ENCODE data around the gene CFC1. TPM values are rescaled to one million over a fixed set of nuclear protein-coding genes. Genes with fewer than 3 reads are reported as not detected.
"Not testable (repeated sequence)": the region's sequence is repeated elsewhere in the genome, so short reads cannot be mapped to it uniquely, and the experiment has no call there.

CFC1 gene
- polyA plus RNA-seq (ENCODE audit: low read depth in 6 of 6), result not detected

DNA sequence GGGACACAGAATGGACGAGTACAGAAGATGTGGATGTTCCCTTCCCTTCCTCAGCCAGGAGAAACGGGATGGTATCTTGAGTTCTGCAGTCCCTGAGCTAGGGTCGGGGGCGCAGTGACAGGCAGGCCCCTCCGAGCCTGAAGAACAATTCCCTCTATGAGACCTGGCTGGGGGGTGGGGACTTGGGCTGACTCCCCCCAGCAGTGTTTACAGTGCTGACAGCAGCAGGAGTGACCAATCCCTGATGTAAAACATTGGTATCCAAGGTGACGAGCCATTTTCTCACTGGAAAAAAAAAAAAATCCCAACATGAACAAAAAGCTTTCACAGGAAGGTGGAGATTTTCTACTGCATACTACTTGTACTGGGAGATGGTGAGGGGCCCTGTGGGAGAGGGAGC lies at the start of gene CFC1:
Gene CFC1, minus strand, starts transcription at position 183 of the 400 bp plus-strand sequence. CDS start 288 bp downstream, outside the sequence.
- not testable (repeated sequence) for ATAC-seq (ENCODE audit: low read depth in 2 of 2); H3K9me3 Mint-ChIP-seq; H3K27ac Mint-ChIP-seq; H3K4me1 Mint-ChIP-seq; H3K4me3 Mint-ChIP-seq; H3K36me3 Mint-ChIP-seq; H3K27me3 Mint-ChIP-seq; DNase-seq

DNA sequence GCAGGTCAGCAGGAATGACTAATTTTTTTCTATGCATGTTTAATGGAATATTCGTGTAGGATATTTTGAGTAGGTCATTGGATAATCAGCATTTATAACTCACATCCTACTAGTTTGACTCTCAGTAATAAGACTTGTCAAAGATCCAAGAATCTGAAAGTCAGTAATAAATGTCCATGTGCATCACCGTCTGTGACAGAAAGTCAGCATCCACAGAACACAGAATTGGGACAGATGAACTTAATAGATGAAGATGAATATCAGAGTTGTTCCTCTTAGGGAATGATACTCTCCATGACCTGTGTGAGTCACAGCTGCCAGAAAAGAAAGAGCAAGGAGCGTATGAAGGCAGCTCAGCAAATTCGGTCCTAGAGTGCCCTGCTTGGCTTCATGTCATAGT lies 42.3 kb upstream of the CFC1 start:
- not testable (repeated sequence) for H3K27me3 Mint-ChIP-seq; H3K9me3 Mint-ChIP-seq; H3K27ac Mint-ChIP-seq; H3K4me1 Mint-ChIP-seq; DNase-seq; ATAC-seq (ENCODE audit: low read depth in 2 of 2); H3K36me3 Mint-ChIP-seq; H3K4me3 Mint-ChIP-seq

DNA sequence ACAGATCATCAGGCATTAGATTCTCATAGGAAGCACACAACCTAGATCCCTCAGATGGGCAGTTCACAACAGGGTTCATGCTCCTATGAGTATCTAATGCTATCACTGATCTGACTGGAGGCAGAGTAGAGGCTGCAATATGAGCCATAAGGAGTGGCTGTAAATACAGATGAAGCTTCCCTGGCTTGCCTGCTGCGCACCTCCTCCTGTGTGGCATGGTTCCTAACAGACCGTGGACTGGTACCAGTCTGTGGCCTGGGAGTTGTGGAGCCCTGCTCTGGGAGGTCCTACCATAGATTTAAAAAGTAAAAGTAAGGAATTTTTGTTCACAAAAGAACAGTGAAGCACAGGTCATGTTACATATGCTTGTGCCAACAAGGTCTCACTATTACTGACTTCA lies 39.6 kb upstream of the CFC1 start:
- H3K4me1 Mint-ChIP-seq; H3K36me3 Mint-ChIP-seq; DNase-seq; H3K27ac Mint-ChIP-seq; H3K4me3 Mint-ChIP-seq; H3K9me3 Mint-ChIP-seq; ATAC-seq (ENCODE audit: low read depth in 2 of 2); H3K27me3 Mint-ChIP-seq: not testable (repeated sequence)

DNA sequence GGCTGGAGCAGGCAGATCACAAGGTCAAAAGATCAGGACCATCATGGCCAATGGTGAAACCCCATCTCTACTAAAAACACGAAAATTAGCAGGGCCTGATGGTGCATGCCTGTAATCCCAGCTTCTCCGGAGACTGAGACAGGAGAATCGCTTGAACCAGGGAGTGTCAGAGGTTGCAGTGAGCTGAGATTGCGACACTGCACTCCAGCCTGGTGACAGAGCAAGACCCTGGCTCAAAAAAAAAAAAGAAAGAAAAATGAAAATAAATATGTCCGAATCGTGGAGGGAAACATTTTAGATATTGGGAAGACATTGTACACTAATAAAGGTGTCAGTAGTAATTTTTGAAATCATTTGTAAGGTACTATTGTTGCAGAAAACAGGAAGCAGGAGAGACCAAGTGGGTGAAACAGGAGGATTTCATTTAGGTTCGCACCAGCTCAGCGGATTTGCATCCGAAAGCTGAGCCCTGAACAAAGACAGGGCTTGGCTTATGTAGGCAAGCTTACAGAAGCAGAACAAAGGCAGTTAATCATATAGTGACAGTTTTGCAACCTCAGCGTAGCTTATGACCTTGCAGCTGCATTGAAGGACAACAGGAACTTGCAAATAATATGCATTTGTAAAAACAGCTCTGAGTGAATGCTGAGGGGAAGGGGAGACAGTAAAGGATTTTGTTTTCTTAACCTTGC lies 29.6 kb upstream of the CFC1 start:
- not testable (repeated sequence) for H3K36me3 Mint-ChIP-seq; H3K4me1 Mint-ChIP-seq; H3K27me3 Mint-ChIP-seq; H3K4me3 Mint-ChIP-seq; ATAC-seq (ENCODE audit: low read depth in 2 of 2); H3K27ac Mint-ChIP-seq; H3K9me3 Mint-ChIP-seq; DNase-seq

DNA sequence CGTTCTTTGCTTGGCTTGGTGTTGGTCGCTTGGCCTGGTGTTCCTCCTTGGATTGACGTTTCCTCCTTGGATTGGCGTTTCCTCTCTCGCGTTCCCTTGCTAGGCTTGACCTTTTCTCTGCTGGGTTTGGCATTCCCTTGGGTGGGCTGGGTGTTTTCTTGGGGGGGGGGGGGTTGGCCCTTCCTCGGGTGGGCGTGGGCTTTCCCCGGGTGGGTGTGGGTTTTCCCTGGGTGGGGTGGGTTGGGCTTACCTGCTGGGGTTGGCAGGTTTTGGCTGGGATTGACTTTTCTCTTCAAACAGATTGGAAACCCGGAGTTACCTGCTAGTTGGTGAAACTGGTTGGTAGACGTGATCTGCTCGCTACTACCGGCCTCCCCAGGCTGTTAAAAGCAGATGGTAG lies 11.8 kb upstream of the CFC1 start, which contains the start of gene POTEJ:
Gene POTEJ, plus strand, starts transcription at position 301 of the 400 bp plus-strand sequence. Its CDS starts 93 bp downstream, at position 394.
- H3K27me3 Mint-ChIP-seq; ATAC-seq (ENCODE audit: low read depth in 2 of 2); H3K4me3 Mint-ChIP-seq; H3K27ac Mint-ChIP-seq; H3K9me3 Mint-ChIP-seq; H3K36me3 Mint-ChIP-seq; DNase-seq; H3K4me1 Mint-ChIP-seq: not testable (repeated sequence)

DNA sequence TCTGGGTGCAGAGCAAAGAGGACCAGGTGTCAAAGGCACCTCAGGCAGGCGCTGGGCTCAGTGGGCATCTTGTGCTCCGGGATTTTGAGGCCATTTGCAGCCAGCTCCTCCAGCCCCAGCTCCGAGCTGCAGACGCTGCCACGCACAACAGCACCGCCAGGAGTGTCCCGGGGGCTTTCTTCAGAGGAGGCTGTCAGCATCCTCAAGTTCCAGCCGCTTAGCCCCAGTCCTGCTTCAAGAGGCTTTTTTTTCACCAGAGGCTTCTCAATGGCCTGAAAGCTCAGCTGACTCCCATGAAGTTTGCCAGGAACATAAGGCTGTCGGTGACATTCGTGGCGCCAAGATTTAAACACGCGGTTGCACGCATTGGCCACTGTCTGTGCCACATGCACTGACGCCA lies 11.1 kb upstream of the CFC1 start:
- not testable (repeated sequence) for H3K27ac Mint-ChIP-seq; H3K27me3 Mint-ChIP-seq; H3K4me1 Mint-ChIP-seq; H3K4me3 Mint-ChIP-seq; H3K9me3 Mint-ChIP-seq; H3K36me3 Mint-ChIP-seq; DNase-seq; ATAC-seq (ENCODE audit: low read depth in 2 of 2)

DNA sequence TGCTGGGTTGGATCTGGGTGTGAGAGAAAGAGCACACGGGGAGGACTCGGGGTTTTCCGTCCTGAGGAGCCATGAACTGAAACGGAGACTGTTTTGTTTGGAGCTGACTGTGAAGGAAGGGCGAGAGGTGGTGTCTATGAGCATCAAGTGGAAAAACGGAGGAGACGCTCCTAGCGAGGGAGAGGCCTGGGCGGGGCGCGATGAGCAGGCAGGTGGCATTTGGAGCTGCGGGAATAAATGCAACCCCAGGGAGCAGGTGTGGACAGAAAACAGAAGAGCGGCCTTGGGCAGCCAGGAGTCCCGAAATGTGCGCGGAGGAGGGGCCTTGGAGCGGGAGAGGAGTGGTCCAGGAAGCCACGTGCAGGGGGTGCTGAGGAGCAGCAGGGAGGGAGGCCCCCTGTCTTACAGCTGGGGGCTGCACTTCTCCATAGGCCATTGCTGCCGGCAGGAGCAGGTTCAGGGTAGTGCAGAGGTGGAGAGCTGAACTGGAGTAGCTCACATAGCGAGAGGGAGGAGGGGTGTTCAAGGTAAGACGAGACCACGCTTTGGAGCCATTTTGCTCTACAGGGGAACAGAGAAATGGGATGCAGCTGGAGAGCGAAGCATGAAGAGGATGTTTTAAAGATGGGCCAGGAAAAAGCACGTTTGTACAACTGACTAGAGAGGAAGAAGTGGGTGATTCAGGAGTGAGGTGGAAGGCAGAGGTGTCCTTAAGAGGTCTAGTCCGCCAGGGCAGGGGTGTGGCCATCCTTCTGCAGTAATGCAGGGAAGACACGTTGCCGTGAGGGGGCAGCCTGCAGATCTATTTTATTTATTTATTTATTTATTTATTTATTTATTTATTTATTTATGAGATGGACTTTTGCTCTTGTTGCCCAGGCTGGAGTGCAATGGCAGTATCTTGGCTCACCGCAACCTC lies 9.9 kb upstream of the CFC1 start:
- not testable (repeated sequence) for H3K27me3 Mint-ChIP-seq; H3K4me3 Mint-ChIP-seq; H3K4me1 Mint-ChIP-seq; ATAC-seq (ENCODE audit: low read depth in 2 of 2); H3K36me3 Mint-ChIP-seq; H3K27ac Mint-ChIP-seq; DNase-seq; H3K9me3 Mint-ChIP-seq

DNA sequence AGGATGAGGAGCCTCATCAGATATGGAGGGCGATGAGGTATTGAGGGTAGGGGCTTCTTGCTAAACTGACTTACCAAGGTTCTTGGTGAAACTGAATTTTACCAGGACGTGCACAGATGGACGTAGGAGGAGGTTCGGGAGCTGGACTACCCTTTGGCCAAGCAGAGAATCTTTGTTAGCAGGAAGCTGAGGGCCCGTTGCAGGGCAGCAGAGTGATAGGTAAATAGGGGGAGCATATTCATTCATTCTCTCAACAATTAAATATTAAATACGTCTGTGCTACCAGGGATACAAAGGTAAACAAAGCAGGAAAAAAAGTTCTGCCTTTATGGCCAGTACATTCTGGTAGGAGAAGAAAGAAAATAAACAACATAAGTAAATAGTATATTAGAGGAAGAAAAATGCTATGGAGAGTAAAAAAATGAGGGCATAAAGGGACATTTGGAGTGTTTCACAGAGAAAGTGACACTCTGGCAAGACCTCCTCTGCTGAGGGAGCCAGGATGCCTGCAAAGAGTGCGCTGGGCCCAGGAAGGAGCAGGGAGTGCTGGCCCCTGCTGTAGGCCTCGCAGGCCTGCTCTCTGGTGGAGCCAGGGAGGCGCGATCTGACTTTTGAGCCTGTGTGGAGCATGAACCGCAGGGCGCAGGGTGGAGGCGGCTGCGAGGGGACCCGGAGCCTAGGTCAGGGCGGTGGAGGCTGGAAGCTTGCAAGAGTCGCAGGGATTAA lies 9.1 kb upstream of the CFC1 start:
- DNase-seq; H3K27me3 Mint-ChIP-seq; ATAC-seq (ENCODE audit: low read depth in 2 of 2); H3K9me3 Mint-ChIP-seq; H3K4me1 Mint-ChIP-seq; H3K27ac Mint-ChIP-seq; H3K36me3 Mint-ChIP-seq; H3K4me3 Mint-ChIP-seq: not testable (repeated sequence)

DNA sequence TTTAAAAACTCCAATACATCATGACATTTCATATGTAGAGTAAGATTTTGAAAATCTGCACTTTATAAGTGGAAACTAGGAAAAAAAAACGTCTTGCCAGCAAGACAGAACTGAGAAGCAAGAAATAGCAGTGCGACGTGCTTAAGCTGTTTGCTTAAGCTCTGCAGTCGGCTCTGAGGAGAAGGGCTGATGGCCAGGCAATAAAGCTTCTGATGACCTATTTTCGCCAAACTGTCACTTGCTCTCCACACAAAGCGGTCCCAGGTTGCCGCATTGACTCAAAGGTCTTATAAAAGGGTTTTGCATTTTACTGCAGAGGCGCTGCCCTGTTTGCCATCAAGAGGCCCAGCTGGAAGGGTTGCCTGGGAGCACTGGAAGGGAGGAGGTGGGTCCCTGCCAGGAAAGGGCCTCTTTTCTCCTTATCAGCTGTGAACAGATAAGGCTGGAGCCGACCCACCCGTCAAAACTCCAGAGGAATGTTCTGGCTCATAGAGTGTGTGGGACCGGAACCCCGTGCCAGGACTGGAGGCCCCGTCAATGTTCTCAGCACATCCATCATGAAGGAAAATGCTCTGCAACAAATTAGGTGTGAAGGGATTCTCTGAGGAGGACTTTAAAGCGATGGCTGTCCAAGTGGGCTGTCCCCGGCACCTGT lies 2.4 kb upstream of the CFC1 start:
- not testable (repeated sequence) for H3K4me3 Mint-ChIP-seq; DNase-seq; ATAC-seq (ENCODE audit: low read depth in 2 of 2); H3K9me3 Mint-ChIP-seq; H3K4me1 Mint-ChIP-seq; H3K27me3 Mint-ChIP-seq; H3K27ac Mint-ChIP-seq; H3K36me3 Mint-ChIP-seq

DNA sequence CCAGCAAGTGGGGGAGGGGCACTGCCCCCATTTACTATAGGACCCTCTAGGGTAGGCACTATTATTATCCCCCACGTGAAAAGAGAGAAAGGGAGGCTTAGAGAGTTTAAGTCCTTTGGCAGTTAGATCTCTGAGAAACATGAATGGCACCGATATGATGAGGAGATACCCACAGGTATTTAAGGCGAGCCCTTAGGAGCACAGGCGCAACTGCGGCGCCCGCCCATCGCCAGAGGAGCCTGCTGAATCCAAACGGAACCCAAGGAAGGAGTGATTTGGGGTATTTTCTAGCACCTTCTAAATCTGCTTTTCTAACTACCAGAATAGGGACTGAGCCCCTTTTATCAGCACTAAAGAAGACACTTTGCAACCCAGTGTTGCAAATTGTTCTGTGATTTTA lies 551 bp upstream of the CFC1 start:
- H3K36me3 Mint-ChIP-seq; H3K4me1 Mint-ChIP-seq; H3K27me3 Mint-ChIP-seq; H3K4me3 Mint-ChIP-seq; DNase-seq; H3K9me3 Mint-ChIP-seq; ATAC-seq (ENCODE audit: low read depth in 2 of 2); H3K27ac Mint-ChIP-seq: not testable (repeated sequence)

DNA sequence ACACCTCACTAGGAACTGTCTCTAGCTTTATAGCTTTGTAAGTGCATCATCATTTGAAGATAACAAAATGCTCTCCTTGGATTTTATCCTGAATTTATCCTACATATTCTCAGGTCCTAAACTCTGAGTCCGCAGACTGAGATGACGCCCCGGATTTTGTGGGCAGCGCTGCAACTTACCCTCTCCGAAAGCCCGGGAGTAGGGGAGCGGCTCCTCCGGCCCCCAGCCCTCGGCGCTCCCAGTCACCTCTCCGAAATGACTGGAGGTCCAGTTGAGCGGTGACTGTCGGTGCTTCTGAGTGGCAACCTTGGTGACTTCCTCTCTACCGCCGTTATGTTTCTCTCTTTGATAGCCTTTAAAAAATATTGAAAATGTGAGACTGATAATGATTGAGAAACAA lies 912 bp downstream of the CFC1 start:
- H3K36me3 Mint-ChIP-seq; H3K4me1 Mint-ChIP-seq; ATAC-seq (ENCODE audit: low read depth in 2 of 2); H3K27ac Mint-ChIP-seq; H3K4me3 Mint-ChIP-seq; DNase-seq; H3K9me3 Mint-ChIP-seq: not testable (repeated sequence)
- H3K27me3 Mint-ChIP-seq, result peaks cover 0 to 10% (median 4%) of the 10 kb centered on the region in 3 donors

DNA sequence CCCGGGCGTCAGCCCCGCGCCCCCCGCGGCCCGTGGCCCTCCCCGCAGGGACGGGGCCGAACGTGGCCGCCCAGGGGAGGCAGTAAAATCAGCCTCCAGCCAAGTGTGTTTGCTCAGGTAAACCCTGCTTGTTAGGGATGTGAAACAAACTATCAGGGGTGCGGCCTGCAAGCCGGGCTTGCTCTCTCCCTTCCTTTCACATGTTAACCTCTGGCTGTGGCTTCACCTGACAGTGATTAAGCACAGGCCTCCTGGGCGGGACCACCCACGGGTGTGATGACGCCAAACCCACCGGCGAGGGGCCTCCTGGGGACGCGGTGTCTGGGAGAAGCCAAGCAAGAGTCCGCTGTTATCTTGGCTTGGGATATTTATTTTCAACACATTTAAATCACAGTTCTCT lies 1.4 kb downstream of the CFC1 start:
- peaks cover 0 to 10% (median 4%) of the 10 kb centered on the region in 3 donors for H3K27me3 Mint-ChIP-seq
- H3K27ac Mint-ChIP-seq; DNase-seq; H3K4me1 Mint-ChIP-seq; H3K9me3 Mint-ChIP-seq; H3K36me3 Mint-ChIP-seq; ATAC-seq (ENCODE audit: low read depth in 2 of 2); H3K4me3 Mint-ChIP-seq: not testable (repeated sequence)

DNA sequence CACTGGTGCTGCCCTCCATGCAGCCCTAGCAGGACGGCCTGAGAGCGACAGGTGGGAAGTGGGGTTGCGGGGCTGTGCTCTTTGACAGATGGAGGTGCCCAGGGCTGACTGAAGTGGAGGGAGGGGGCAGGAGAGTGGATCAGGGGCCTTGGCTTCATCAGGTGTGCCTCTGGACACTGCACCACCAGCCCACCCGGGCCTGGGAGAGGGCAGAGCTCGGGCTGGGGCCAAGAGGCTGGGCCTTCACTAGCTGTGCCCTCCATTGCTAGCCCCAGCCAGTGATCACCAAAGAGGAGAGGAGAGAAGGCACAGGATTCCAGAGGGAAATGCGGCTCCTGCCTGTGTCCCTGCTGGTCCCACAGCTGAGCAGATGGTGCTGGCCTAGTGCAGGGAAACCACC lies 2.6 kb downstream of the CFC1 start:
- H3K27ac Mint-ChIP-seq; H3K4me3 Mint-ChIP-seq; H3K9me3 Mint-ChIP-seq; H3K36me3 Mint-ChIP-seq; DNase-seq; H3K27me3 Mint-ChIP-seq; H3K4me1 Mint-ChIP-seq; ATAC-seq (ENCODE audit: low read depth in 2 of 2): not testable (repeated sequence)

All from naive B cell (primary cell).